D341Med (cell line): Measurements from ENCODE around the gene SYT17.
A peak's percentile ranks its signal among the peaks of the same experiment; 100 is the strongest.

Experiments used
- DNase-seq: peaks from one replicate; pipeline ENCODE4 v3.0.0; 2012; ENCODE audit warnings: low spot score

The SYT17 gene

DNA sequence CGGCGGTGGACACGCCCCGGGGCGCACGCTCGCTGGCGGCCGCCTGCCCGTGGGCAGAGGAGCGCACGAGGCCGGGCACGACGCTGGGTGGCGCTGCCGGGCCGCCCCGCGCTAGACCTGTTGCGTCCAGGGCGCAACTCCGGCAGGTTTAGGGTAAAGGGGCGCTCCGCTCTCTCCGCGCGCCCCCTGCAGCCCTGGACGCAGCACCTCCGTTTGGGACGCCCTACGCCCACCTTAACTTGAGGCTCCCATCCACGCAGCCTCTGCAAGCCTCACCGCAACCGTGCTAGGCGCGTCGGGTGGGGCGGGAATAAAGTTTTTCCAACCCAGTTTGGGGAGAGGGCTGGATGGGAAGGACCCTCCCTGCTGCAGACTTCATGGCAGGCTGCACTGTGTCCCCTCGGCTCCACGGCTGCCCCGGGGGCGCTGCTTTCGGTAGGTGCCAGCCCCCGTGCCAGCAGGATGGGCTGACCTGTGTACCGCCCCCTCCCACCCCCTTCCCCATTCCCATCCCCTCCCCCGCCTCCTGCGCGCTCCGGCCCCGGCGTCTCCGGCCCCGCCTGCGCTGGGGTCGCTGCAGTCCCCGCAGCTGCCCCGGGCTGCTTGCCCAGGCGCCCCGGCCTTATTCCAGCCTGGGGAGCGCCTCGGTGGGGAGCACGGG is at the start of gene SYT17:
SYT17 (plus strand) TSS at position 531 of the 661 bp plus-strand sequence. CDS start 407 bp downstream, outside the sequence.
- DNase-seq, result peak; percentile 87

DNA sequence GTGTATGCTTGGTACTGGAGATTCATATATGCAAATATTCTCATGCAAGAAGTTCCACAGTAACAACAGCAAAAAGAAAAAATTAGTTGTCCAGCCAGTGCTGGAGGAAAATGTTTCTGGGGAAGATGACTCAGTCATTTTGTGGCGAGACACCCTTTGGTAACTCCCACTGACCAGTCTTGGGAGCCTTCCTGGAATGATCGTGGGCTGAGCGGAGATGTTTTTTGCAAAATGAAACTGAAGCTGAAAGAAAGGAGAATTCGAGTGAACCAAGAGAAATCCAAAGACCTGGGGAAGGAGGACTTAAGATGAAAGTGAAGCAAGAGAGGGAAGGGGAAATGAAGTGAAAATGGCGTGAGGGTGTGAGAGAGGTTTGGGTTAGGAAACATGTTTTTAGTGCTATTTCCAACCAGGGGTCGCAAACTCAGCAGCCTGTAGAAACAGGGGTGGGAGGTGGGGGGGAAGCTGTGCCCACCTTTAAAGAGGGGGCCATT is 49.1 kb upstream of the SYT17 start:
- no peak for DNase-seq

DNA sequence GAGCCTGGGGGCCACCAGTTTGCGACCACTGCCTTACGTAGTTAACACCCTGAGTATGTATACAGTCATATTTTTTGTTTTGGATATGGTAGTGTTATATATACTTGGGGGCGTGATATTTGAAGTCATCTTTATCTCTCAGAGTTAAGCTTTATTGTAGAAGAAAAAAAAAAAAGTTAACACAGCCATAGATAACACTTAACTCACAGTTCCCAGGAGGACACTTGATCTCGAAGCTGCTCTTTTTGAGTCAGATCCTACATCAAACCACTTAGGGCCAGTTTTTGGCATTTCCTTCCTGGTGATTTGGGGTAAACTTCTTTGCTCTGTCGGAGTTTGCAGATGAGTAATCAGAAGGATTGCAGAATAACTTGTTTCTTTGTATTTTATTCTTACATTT is 48.5 kb upstream of the SYT17 start:
- no peak for DNase-seq

DNA sequence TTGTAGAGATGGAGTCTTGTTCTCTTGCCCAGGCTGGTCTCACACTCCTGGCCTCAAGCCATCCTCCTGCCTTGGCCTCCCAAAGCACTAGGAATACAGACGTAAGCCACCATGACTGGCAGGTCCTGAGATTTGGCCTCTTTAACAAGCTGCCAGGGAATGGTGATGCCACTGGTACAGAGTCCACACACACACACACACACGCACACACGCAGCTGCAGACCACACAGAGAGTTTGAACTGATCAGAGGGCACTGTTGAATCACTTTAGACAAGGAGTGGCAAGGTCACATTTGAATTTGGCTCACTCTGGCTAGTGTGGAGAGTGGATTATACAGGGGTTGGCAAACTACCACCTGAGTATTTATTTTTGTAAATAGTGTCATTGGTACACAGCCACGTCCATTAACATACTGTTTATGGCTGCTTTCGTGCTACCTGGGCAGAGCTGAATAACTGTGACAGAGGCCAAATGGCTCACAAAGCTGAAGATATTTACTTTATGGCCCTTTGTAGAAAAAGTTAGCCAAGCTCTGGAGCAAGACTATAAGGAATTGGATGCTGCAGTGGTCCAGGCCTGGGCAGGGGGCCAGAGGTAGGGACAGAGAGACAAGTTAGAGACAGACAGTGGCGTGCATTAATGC is 44.4 kb upstream of the SYT17 start:
- DNase-seq, result no peak

DNA sequence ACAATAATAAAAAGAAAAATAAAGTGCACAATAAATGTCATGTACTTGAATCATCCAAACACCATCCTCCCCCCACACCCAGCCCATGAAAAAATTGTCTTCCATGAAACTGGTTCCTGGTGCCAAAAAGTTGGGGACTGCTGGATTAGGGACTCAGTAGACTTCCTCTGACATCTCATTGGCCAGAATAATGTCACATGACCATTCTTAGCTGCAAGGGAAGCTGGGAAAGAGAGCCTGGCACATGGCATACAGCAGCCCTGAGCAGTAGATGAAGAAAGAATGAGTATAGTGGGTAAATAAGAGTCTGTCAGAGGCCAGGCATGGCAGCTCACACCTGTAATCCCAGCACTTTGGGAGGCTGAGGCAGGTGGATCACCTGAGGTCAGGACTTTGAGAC is 41.7 kb upstream of the SYT17 start:
- DNase-seq, result no peak

GRCh38 chr16:19127205-19127604 is 40.8 kb upstream of the SYT17 start:
- no peak for DNase-seq

GRCh38 chr16:19127674-19128131 is 40.3 kb upstream of the SYT17 start:
- no peak for DNase-seq

DNA sequence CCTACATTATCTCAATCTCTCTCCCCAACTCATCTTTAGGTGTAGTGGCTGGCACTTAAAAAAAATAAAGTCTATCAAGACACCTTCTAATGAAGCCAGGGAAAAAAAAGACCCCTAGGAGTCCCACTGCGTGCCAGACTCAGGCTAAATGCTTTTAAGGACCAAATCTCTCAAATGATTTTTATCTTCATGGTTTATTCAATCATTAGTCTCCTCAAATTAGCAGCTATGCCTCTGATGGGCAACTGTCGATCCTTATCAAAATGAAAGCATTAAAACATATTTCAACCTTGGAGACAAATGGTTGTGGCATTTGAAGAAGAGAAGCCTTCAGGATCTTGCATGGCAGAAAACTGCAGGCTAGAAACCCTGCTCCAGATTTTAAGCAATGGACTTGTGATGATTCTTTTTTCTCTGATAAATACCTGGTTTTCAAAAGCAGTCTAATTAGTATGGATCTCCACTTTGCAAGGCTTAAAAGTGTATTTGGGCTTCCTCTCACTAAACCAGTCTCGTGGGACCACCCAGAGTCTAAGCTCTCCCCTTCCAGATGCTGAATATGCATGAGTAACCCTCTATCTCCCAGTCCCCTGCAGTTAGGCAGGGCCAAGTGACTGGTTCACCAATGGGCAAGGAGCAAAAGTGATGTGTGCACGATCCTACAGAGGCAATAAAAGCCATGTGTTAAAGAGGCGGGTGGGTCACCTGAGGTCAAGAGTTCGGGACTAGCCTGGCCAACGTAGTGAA is 39.4 kb upstream of the SYT17 start:
- peak; percentile 53 for DNase-seq

GRCh38 chr16:19130385-19130784 is 37.7 kb upstream of the SYT17 start:
- no peak for DNase-seq

- DNase-seq, result peak; percentile 42
Observed at GRCh38 chr16:19130852-19131824, 36.9 kb upstream of the SYT17 start.

GRCh38 chr16:19131825-19132218 is 36.2 kb upstream of the SYT17 start:
- no peak for DNase-seq

DNA sequence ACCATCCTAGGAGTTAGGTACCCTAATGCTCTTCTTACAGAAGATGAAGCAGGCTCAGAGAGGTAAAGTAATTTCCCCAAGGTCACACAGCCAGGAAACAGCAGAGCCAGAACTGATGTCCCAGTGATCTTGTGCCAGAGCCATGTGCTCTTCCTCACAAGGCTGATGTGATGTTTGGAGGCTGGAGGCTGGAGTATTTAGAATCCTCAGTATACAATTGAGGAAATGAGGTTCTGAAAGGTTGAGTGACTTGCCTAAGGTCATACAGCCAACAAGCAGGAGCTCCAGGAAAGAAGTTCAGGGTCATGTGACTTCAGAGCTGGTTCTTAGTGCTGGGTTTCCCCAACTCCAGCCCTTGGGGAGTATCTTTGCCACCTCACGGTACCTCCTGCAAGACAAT is 35.8 kb upstream of the SYT17 start:
- DNase-seq, result no peak

DNA sequence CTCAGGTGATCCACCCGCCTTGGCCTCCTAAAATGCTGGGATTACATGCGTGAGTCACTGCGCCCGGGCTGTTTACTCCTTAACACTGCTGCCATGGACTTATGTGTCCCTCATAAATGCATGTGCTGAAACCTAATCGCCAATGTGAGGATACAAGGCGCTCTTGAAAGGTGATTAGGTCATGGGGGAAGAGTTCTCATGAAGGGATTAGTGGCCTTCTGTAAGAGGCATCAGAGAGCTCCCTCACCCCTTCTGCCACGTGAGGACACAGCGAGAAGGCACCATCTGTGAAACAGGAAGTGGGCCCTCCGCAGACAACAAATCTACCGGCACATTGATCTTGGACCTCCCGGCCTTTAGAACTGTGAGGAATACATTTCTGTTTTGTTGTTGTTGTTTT is 35.1 kb upstream of the SYT17 start:
- DNase-seq, result no peak

DNA sequence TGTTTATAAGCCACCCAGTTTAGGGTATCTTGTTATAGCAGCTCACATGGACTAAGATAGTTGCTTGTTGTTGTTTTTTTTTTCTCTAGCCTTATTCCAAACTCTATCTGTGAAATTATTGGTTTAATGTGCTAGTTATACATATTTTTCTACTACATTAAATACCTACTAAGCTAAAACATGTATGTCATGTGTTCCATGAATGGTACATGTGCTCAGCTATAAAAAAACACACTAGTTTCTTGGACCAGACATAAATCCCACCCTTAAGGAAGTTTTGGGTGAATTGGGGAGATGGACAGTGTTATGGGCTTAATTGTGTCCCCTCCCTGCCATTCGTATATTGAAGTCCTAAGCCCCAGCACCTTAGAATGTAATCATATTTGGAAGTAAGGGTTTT is 34.4 kb upstream of the SYT17 start:
- no peak for DNase-seq

- DNase-seq, result no peak
Observed at GRCh38 chr16:19135201-19135842, 32.7 kb upstream of the SYT17 start.

GRCh38 chr16:19135896-19136438 is 32.1 kb upstream of the SYT17 start:
- DNase-seq, result no peak

- DNase-seq, result no peak
Observed at GRCh38 chr16:19136549-19137196, 31.4 kb upstream of the SYT17 start.

DNA sequence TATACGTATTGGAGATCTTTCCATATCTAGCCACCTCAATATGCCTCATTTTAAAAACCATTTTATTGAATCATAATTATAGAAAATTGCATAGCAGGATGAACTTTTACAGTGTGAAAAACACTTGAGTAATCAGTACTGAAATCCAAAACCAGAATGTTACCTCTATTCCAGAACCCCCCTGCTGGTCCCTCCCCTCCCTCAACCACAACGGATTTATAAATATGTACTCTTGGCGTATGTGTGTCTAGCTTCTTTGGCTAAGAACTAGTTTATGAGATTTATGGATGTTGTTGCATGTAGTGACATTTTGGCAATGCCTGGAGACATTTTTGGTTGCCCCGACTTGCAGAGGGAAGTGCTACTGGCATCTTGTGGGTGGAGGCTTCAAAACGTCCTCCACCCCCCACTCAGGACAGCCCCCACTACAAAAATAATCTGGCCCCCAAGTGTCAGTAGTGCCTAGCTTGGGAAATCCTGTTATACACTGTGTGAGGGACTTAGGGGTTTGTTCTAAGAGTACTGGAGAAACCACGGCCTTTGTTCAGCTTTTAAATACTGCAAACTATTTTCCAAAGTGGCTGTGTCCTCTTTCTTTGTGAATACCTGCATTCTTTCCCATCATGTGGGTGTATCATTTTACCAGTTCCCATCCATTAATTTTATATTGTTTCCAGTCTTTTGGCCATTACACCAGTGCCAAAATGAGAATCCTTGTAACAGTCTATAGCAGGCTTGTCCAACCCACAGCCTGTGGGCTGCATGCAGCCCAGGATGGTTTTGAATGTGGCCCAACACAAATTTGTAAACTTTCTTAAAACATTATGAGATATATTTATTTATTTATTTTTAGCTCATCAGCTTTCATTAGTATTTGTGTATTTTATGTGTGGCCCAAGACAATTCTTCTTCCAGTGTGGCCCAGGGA is 30.6 kb upstream of the SYT17 start:
- DNase-seq, result no peak

DNA sequence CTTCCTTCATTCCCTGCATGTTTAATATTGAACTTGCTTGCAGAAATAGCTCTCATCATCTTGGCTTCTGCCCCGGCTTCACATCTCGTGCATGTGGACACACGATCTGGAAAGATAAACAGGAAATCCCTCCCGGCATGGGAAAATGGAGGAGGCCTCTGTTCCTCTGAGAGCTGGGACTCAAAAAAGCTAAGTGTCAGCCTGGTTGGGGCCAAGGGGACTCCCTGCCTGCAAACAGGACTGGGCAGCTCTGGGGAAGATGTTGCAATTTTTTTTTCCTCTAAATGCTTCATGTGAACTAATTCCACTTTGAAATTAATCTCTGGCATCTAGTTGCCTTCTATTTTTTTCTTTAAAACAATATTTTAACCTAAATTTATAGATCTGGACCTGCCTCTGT is 29.4 kb upstream of the SYT17 start:
- no peak for DNase-seq
